Measurements from ENCODE around the gene HOXD4. TPM values are rescaled to one million over a fixed set of nuclear protein-coding genes. Genes with fewer than 3 reads are reported as not detected.
A peak's percentile ranks its signal among the peaks of the same experiment; 100 is the strongest.

The HOXD4 gene
- total RNA-seq, 1 experiment from 2014 or later = 1.4 TPM

DNA sequence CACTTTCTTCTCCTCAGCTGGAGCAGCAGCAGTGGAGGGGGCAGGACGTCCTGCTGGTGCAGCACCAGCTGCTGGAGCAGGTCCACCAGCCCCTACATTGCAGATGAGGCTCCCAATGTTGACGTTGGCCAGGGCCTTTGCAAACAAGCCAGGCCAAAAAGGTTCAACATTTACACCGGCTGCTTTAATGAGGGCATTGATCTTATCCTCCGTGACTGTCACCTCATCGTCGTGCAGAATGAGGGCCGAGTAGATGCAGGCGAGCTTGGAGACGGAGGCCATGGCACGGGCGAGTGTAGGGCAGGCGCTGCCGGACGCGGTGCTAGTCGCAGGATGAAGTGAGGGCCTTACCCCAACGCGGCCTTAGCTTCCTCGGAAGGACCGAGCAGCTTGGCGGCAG, 49.6 kb downstream of the HOXD4 start:
- Histone ChIP-seq H3K27me3 (ENCODE audit: control insufficient read depth, insufficient read depth, low read length) (no peaks in the 10 kb centered on the region), H3K36me3 (ENCODE audit: control insufficient read depth, insufficient read depth, low read length) (no peaks in the 10 kb centered on the region), H3K9me3 (ENCODE audit: control insufficient read depth, insufficient read depth, low read depth, low read length) (no peaks in the 10 kb centered on the region), H3K27ac (ENCODE audit: low read length) (no peak overlapping the region), H3K4me3 (ENCODE audit: low read depth in 2 of 2, low read length in 2 of 2) (no peak overlapping the region), H3K4me1 (ENCODE audit: control insufficient read depth, insufficient read depth, low read length) (no peaks in the 10 kb centered on the region)
- in situ Hi-C loops (cut with HindIII; ENCODE audit: low pct_unique_long_range_greater_than_20kb, low sequenced_read_pairs) = no loop called here
- ChIA-PET POLR2A (no interaction called here), CTCF (no interaction called here)
- DNase-seq (ENCODE audit: low read depth, low spot score) (no peak), ATAC-seq (no peak)
- intact Hi-C loops (cut with micrococcal nuclease; ENCODE audit: unreplicated experiment) = no loop called here
- TF ChIP-seq POLR2AphosphoS5 (IDR thresholded peaks at IDR 0.05; ENCODE audit: low read depth, low read length) = no peak
- TF ChIP-seq, protein P1, sequence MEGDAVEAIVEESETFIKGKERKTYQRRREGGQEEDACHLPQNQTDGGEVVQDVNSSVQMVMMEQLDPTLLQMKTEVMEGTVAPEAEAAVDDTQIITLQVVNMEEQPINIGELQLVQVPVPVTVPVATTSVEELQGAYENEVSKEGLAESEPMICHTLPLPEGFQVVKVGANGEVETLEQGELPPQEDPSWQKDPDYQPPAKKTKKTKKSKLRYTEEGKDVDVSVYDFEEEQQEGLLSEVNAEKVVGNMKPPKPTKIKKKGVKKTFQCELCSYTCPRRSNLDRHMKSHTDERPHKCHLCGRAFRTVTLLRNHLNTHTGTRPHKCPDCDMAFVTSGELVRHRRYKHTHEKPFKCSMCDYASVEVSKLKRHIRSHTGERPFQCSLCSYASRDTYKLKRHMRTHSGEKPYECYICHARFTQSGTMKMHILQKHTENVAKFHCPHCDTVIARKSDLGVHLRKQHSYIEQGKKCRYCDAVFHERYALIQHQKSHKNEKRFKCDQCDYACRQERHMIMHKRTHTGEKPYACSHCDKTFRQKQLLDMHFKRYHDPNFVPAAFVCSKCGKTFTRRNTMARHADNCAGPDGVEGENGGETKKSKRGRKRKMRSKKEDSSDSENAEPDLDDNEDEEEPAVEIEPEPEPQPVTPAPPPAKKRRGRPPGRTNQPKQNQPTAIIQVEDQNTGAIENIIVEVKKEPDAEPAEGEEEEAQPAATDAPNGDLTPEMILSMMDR (IDR thresholded peaks at IDR 0.05) = no peak
- no peak for TF ChIP-seq SIN3A (IDR thresholded peaks at IDR 0.05; ENCODE audit: borderline replicate concordance, insufficient read depth, low read depth, low read length)
- no TSS peak for BruUV-seq (replicated peaks)

DNA sequence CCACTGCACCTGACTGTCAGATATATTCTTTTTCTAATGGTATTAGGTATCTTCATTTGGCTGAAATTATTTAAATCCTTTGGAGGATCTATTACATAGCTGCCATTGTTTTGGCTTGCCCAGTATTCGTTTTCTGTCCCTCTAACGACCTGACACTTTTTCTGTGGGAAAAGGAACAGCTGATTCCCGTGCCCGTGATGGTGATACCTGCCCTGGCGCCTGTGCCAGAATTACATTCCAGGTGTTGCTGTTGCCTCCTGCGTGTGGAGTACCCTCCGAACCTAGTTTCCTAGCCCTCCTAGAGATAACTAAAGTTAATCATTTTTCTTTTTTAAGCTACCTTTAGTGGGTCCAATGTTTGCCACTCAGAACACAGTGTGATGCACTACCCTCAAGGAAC, 51.1 kb downstream of the HOXD4 start:
- DNase-seq (ENCODE audit: low read depth, low spot score) (no peak), ATAC-seq (no peak)
- H3K27ac ChIP-seq (ENCODE audit: low read length) = no peak overlapping the region
- ChIA-PET POLR2A (interaction anchor here (0.7 kb wide), 1 partner anchor 14 kb away, joined by 5 read pairs; no protein-coding TSS in a partner anchor), CTCF (no interaction called here)
- H3K36me3 ChIP-seq (ENCODE audit: control insufficient read depth, insufficient read depth, low read length) = no peaks in the 10 kb centered on the region
- no TSS peak for BruUV-seq (replicated peaks)
- TF ChIP-seq, protein P1 (IDR thresholded peaks at IDR 0.05) = no peak
- no peak for TF ChIP-seq TCF7L2 (IDR thresholded peaks at IDR 0.05; ENCODE audit: low read depth, low read length)
- TF ChIP-seq POLR2AphosphoS5 (IDR thresholded peaks at IDR 0.05; ENCODE audit: low read depth, low read length) = no peak
- TF ChIP-seq SIN3A (IDR thresholded peaks at IDR 0.05; ENCODE audit: borderline replicate concordance, insufficient read depth, low read depth, low read length) = no peak
- no peaks in the 10 kb centered on the region for H3K4me1 ChIP-seq (ENCODE audit: control insufficient read depth, insufficient read depth, low read length)
- no peaks in the 10 kb centered on the region for H3K9me3 ChIP-seq (ENCODE audit: control insufficient read depth, insufficient read depth, low read depth, low read length)
- H3K4me3 ChIP-seq (ENCODE audit: low read depth in 2 of 2, low read length in 2 of 2) = no peak overlapping the region
- in situ Hi-C loops (cut with HindIII; ENCODE audit: low pct_unique_long_range_greater_than_20kb, low sequenced_read_pairs) (no loop called here), intact Hi-C loops (cut with micrococcal nuclease; ENCODE audit: unreplicated experiment) (no loop called here)
- H3K27me3 ChIP-seq (ENCODE audit: control insufficient read depth, insufficient read depth, low read length) = no peaks in the 10 kb centered on the region

Small RNA genes within 50 kb of the gene (microRNA-seq; reads per million reads assigned to microRNA genes)
- 4,011 reads per million, percentile 90 among the genes with 10 or more reads in this experiment for gene MIR10B (ENCODE audit: unreplicated experiment)

Other genes starting within 250 kb of the HOXD4 start
- gene LNPK, start 149.3 kb upstream of the HOXD4 start, total RNA-seq (2021; ENCODE audit: unreplicated experiment) = 27.3 TPM
- gene EVX2, start 67.6 kb upstream of the HOXD4 start, total RNA-seq (2021; ENCODE audit: unreplicated experiment) = not detected
- gene HOXD13, start 58.8 kb upstream of the HOXD4 start, total RNA-seq (2021; ENCODE audit: unreplicated experiment) = not detected
- 0.13 TPM for gene HOXD12, start 51.8 kb upstream of the HOXD4 start, total RNA-seq (2021; ENCODE audit: unreplicated experiment)
- 0.49 TPM for gene HOXD11, start 44.3 kb upstream of the HOXD4 start, total RNA-seq (2021; ENCODE audit: unreplicated experiment)
- not detected for gene HOXD10, start 34.8 kb upstream of the HOXD4 start, total RNA-seq (2021; ENCODE audit: unreplicated experiment)
- gene HOXD9, start 28.8 kb upstream of the HOXD4 start, total RNA-seq (2021; ENCODE audit: unreplicated experiment) = 0.15 TPM
- gene HOXD8, start 21.8 kb upstream of the HOXD4 start, total RNA-seq (2021; ENCODE audit: unreplicated experiment) = not detected
- 1.8 TPM for gene HOXD3, start 5.8 kb downstream of the HOXD4 start, total RNA-seq (2021; ENCODE audit: unreplicated experiment)
- gene HOXD1, start 37.1 kb downstream of the HOXD4 start, total RNA-seq (2021; ENCODE audit: unreplicated experiment) = 0.18 TPM
- gene MTX2, start 117.9 kb downstream of the HOXD4 start, total RNA-seq (2021; ENCODE audit: unreplicated experiment) = 28.7 TPM